Activated CD8-positive, alpha-beta memory T cell treated with anti-CD3 and anti-CD28 coated beads for 36 hours (primary cell): ENCODE measurements around the gene RPS6KA4. TPM values are rescaled to one million over a fixed set of nuclear protein-coding genes. Genes with fewer than 3 reads are reported as not detected.

Experiments
- CTCF ChIA-PET: fragments of 350-600 bp; sonication (Branson Sonifier 250); formaldehyde crosslinking; loops from one replicate; lab custom pipeline; 2021; ENCODE audit warnings: antibody characterized with exemption; lab: Charles Lee
- POLR2A ChIA-PET: fragments of 350-600 bp; sonication (Branson Sonifier 250); formaldehyde crosslinking; loops from one replicate; lab custom pipeline; 2021; ENCODE audit warnings: antibody characterized with exemption; lab: Charles Lee
- total RNA-seq, 2 experiments: library from RNA; stranded (reverse); gene quantifications; one replicate each; pipeline ENCODE4 v1.2.3, GENCODE V29; 2021

The RPS6KA4 gene
- total RNA-seq, 2 experiments from 2014 or later = 35.3 to 37.2 TPM

DNA sequence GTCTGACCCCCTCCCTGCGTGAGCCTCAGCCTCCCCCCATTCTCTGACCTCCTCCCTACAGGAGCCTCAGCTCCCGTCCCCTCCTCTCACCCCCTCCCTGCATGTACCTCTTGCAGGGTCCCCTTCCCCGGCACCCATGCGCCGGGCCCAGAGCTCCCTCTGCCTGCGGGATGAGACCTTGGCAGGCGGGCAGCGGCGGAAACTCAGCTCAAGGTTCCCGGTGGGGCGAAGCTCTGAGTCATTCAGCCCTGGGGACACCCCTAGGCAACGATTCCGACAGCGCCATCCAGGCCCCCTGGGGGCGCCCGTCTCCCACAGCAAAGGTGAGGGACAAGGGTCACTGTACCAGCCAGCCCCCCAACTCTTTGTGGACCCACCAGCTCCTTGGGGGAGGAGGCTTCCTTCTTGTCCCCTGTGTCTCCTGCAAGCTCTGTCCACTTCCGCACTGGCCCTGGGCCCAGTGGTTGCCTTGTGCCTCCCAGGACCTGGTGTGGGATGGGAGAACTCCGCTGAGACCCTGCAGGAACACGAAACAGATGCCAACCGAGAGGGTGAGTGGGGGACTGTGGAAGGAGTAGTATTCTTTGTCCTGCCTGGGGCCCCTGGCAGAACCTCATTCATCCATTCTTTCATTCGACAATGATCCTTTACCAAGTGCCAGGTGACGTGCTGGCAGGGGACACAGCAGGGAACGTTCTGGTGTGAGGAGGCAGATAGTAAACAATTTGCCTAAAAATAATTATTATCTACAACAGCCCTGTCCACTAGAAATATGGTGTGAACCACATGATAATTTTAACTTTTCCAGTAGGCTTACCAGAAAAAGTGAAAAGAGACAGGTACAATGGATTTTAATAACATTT is 3.7 kb upstream of the RPS6KA4 start:
- ChIA-PET CTCF (interaction anchor here (0.7 to 1.3 kb wide), 4 partner anchors 12 to 23 kb away, joined by 3 to 5 read pairs (median 4); partner anchors contain the start of gene CCDC88B), POLR2A (interaction anchor here (1.0 kb wide), 1 partner anchor 37 kb away, joined by 9 read pairs; the partner anchor contains the start of gene PRDX5)

DNA sequence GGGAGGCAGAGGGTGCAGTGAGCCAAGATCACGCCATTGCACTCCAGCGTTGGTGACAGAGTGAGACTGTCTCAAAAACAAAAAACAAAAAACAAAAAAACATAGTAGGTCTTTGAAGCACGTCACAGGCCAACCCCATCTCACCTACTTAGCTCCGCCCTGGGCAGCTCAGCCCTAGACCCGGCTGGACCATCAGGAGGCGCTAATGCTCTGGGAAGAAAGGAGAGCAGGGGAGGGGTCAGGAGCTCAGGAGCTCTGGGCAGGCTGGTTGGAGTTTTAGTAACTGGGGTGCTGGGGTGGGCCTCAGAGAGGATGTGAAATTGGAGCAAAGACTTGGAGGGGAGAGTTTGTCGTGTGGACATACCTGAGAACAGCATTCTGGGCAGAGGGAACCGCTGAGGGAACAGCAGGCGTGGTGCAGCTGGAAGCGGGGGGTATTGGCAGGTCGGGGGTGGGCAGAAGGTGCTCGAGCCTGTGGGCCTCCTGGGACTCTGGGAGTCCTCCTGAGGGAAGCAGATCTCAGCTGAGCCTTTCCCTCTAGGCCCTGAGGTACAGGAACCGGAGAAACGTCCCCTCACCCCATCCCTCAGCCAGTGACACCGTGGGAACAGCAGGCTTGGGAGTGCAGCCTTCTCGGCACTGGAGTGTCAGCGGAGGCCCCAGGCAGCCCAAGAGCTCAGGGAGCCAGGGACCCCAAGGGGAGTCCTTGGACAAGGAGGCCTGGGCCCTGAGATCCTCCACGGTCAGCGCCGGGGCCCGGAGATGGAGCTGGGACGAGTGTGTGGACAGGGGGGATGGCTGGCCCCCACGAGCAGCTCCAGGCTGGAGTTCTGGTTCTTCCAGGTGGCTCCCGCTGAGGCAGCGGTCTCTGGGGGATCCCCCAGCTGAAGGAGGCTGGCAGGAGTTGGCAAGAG is 2.2 kb upstream of the RPS6KA4 start:
- CTCF ChIA-PET = interaction anchor here (0.6 to 2.4 kb wide), 8 partner anchors 8 to 332 kb away, joined by 3 to 10 read pairs (median 4); partner anchors contain the start of genes PRDX5 and TRMT112
- POLR2A ChIA-PET = interaction anchor here (0.5 to 1.4 kb wide), 3 partner anchors 8 to 549 kb away, joined by 3 to 5 read pairs (median 3); no protein-coding TSS in a partner anchor

DNA sequence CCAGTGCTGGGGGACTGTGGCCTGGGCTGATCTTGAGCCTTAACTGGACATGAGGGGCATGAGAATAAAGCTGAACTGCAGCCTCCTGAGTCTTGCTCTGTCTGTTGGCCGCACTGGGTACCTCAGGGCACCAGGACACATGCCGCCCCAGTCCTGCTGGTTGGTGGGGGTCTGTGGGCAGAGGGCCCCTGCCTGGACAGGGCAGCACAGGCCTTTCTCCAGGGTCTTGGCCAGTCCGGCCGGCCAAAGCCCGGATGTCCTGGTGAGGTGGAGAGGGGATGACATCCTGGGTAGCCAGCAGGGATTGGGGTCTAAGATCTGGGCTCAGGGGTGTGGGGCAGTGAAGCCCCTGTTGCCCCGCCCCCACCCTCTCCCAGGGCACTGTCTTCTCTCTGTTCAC is 1.5 kb upstream of the RPS6KA4 start:
- ChIA-PET CTCF (interaction anchor here (0.9 to 2.4 kb wide), 7 partner anchors 9 to 331 kb away, joined by 3 to 10 read pairs (median 4); partner anchors contain the start of genes PRDX5 and TRMT112), POLR2A (interaction anchor here (1.4 kb wide), 1 partner anchor 9 kb away, joined by 3 read pairs; no protein-coding TSS in a partner anchor)

DNA sequence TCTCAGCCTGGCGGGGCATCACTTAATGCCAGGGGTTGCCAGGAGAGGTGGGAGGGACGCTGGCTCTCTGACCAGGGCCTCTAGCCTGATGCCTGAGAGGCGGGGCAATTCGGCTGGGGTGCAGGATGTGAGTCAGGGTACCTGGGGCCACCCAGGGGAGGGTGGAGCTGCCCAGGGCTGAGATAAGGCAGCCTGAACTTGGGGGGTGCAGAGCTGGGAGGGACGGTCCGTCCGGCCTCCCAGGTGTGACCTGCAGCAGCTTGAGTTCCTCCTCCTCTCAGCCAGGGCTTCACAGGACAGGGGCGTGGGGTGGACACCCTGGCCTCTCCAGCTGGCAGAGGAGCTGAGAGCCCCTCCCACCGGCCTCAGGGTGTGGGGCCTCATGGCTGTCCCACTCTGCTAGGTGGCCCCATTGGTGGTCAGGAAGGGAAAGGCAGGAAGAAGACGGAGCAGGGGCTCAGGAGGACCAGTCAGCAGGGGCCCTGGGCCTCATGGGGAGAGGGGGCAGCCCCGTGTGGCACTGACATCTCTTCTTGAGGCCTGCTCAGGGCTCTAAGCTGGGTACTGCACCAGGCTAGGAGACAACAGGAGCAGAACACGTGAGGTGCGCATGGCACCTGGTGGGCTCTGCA is 942 bp upstream of the RPS6KA4 start:
- CTCF ChIA-PET = interaction anchor here (0.9 to 2.4 kb wide), 5 partner anchors 9 to 331 kb away, joined by 3 to 10 read pairs (median 4); partner anchors contain the start of gene STIP1
- POLR2A ChIA-PET = interaction anchor here (1.4 kb wide), 1 partner anchor 10 kb away, joined by 3 read pairs; no protein-coding TSS in a partner anchor

DNA sequence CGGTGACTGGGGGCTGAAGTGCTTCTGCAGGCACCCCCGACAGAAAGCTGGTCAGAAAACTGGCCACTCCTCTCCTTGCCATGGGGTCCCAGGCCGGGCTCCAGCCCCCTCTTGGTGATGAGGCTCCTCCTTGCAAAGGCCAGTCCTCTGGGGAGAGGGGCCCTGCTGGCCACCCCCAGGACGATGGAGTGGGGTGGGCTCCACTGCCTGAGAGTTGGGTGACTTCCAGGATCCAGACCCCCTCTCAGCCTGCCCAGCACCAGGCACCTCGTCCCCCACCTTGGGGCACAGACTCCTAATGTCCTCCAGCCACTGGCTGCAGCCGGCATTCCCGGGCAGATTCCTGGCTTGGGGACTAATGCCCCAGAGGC is 441 bp upstream of the RPS6KA4 start:
- ChIA-PET CTCF (interaction anchor here (0.9 to 2.4 kb wide), 5 partner anchors 10 to 173 kb away, joined by 3 to 10 read pairs (median 4); partner anchors contain the start of gene STIP1), POLR2A (interaction anchor here (1.4 kb wide), 1 partner anchor 10 kb away, joined by 3 read pairs; no protein-coding TSS in a partner anchor)

DNA sequence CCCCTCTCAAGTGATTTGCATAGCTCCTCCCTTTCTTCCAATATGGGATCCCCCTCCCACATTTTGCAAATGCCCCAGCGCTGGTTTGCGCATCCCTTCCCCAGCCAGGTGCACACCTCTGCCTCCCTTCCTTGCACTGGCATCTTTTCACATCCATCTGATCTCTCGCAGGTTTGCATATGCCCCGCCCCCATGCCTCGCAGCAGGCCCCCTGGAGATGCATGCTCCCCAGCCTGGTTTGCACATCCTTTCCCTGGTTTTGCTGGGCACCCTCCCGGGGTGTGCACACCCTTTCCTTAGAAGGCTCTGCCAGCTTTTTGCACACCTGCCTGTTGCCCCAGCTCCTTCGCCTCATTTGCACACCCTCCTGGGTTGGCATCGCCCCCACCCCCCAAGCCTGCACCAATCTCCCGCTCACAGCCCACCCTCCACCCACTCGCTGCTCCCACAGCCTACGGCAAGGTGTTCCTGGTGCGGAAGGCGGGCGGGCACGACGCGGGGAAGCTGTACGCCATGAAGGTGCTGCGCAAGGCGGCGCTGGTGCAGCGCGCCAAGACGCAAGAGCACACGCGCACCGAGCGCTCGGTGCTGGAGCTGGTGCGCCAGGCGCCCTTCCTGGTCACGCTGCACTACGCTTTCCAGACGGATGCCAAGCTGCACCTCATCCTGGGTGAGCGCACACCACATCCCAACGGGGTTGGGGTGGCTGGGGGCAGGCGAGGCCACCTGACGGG is 917 bp downstream of the RPS6KA4 start:
- POLR2A ChIA-PET = interaction anchor here (0.7 to 1.0 kb wide), 3 partner anchors 43 to 175 kb away, joined by 3 to 6 read pairs (median 4); partner anchors contain the start of gene TRMT112
- CTCF ChIA-PET = interaction anchor here (0.6 to 1.8 kb wide), 10 partner anchors 20 to 293 kb away, joined by 3 to 5 read pairs (median 4); partner anchors contain the start of genes CCDC88B, PRDX5 and TRMT112

DNA sequence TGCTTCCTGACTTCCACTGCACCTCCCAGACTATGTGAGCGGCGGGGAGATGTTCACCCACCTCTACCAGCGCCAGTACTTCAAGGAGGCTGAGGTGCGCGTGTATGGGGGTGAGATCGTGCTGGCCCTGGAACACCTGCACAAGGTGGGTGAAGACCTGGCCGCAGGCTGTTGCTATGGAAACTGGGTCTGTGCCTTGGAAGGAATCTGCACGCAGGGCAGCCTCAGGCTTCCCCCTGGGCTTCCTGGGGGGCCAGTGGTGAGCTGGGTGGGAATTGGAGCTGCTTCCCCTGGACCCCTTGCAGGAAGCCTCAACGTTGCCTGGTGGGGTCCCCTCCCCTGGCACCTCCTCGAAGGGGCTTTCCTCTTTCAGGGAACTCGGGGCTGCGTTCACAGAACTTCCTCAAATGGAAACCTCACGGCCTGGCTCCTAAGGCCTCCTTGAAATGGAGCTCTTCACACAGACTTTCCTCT is 1.5 kb downstream of the RPS6KA4 start:
- ChIA-PET CTCF (interaction anchor here (0.6 to 1.8 kb wide), 8 partner anchors 20 to 292 kb away, joined by 3 to 5 read pairs (median 4); partner anchors contain the start of genes CCDC88B, PRDX5 and TRMT112), POLR2A (interaction anchor here (0.6 to 1.0 kb wide), 2 partner anchors 103 to 175 kb away, joined by 3 to 4 read pairs; no protein-coding TSS in a partner anchor)

DNA sequence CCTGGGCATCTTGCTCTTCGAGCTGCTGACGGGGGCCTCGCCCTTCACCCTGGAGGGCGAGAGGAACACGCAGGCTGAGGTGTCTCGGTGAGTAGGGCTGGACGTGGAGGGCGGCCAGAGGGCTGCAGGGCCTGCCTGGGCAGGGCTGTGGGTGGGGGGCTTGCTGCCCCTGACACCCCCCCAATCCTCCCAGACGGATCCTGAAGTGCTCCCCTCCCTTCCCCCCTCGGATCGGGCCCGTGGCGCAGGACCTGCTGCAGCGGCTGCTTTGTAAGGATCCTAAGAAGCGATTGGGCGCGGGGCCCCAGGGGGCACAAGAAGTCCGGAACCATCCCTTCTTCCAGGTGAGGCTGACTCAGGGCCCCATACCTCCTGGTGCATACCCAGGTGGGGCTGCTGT is 2.7 kb downstream of the RPS6KA4 start:
- ChIA-PET POLR2A (no interaction called here), CTCF (no interaction called here)

DNA sequence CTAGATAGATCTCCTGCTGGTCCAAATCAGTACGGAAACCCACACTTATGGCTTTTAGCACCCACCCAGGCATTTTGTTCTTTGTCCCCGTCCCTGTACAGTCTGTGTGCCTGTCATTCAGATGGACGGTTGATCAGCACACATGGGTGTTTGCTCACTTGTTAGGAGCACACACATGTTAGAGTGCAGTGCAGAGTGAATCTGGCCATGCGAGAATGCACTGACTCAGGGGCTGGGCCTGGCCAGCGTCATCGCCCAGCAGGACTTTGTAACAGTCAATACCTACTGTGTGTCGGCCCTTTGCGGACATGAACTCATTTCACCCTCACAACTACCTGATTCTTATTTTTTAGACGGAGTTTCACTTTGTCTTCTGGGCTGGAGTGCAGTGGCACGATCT is 3.4 kb downstream of the RPS6KA4 start:
- CTCF ChIA-PET = no interaction called here
- POLR2A ChIA-PET = no interaction called here

DNA sequence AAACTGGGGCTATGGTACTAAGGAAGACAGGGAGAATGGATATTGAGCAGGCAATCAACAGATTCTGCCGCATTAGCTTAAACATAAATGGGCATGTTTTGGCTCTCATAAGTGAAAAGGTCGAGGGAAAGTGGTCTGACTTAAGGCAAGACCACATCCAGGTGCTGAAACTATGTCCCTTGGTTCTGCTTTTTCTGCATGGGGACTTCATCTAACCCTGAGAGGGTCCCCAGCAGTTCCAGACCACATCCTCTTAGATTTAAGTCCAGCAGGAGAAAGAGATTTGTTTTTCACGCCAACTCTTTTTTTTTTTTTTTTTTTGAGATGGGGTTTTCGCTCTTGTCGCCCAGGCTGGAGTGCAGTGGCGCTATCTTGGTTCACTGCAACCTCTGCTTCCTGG is 5.5 kb downstream of the RPS6KA4 start:
- ChIA-PET POLR2A (interaction anchor here (0.6 kb wide), 1 partner anchor 180 kb away, joined by 5 read pairs; no protein-coding TSS in a partner anchor), CTCF (interaction anchor here (0.7 to 1.5 kb wide), 2 partner anchors 33 to 292 kb away, joined by 3 to 4 read pairs; no protein-coding TSS in a partner anchor)

DNA sequence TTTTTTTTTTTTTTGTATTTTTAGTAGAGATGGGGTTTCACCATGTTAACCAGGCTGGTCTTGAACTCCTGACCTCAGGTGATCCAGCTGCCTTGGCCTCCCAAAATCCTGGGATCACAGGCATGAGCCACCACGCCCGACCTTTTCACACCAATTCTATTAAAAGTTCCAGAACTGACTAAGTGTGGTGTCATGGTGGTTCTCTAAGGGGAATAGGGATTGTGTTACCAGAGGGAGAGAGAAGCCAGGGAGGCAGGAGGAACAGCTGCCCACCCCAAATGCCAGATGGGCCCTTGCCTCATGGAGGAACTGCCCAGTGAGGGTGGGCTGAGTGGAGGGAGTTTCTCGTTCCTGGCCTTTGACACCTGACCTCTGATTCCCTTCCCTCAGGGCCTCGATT is 5.9 kb downstream of the RPS6KA4 start:
- ChIA-PET POLR2A (interaction anchor here (0.6 kb wide), 1 partner anchor 180 kb away, joined by 5 read pairs; no protein-coding TSS in a partner anchor), CTCF (interaction anchor here (0.7 kb wide), 1 partner anchor 292 kb away, joined by 3 read pairs; no protein-coding TSS in a partner anchor)

DNA sequence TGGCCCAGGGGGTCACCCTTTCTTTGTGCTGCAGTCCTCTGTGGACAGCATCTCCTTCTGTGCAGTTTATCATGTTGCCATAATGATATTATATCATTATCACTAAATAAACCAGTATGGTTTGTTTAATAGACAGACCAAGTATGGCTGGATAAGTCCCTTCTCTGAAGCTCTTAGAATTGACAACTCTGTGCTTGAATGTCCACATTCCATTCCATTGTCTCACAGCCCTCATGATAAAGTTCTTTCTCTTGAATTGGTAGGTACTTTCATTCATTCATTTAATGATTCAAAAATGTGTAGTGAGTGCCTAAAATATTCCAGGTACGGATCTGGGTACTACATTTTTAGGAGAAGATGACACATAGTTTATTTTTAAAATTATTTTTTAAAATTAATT is 7.8 kb downstream of the RPS6KA4 start:
- CTCF ChIA-PET = no interaction called here
- POLR2A ChIA-PET = no interaction called here

DNA sequence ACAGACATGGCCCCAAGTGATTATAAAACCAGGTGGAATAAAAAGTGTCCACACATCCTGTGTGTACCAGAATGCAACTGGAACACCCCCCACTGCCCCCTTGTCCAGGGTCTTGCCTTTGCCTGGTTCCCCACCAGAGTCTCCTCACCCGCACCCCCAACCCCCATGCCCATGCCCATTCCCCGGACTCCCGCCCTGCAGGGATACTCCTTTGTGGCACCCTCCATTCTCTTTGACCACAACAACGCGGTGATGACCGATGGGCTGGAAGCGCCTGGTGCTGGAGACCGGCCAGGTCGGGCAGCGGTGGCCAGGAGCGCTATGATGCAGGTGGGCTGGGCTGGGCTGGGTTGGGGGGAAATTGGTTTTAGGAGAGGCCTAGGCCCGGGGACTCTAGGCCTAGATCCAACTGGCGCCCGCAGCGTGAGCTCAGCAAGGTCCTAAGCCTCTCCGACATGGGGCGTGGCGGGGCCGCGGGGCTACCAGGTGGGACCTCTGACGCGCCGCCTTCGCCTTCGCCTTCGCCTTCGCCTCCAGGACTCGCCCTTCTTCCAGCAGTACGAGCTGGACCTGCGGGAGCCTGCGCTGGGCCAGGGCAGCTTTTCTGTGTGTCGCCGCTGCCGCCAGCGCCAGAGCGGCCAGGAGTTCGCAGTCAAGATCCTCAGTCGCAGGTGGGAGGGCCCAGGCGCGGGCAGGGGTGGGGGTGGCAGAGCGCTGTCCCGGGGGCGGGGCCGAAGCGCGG is 9.1 kb downstream of the RPS6KA4 start:
- ChIA-PET POLR2A (no interaction called here), CTCF (no interaction called here)

DNA sequence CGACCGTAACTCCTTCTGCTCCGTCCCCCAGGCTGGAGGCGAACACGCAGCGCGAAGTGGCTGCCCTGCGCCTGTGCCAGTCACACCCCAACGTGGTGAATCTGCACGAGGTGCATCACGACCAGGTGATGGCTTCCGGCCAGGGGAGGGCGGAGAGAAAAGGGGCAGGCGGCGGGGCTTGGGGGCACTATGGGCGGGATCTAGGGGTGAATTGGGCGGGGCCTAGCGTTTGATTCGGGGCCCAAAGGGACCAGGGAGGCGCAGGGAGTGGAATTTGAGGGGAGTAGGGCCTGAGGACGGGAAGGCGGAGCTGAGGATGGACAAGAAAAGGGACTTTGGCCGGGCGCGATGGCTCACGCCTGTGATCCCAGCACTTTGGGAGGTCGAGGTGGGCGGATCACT is 9.7 kb downstream of the RPS6KA4 start:
- ChIA-PET POLR2A (no interaction called here), CTCF (no interaction called here)

DNA sequence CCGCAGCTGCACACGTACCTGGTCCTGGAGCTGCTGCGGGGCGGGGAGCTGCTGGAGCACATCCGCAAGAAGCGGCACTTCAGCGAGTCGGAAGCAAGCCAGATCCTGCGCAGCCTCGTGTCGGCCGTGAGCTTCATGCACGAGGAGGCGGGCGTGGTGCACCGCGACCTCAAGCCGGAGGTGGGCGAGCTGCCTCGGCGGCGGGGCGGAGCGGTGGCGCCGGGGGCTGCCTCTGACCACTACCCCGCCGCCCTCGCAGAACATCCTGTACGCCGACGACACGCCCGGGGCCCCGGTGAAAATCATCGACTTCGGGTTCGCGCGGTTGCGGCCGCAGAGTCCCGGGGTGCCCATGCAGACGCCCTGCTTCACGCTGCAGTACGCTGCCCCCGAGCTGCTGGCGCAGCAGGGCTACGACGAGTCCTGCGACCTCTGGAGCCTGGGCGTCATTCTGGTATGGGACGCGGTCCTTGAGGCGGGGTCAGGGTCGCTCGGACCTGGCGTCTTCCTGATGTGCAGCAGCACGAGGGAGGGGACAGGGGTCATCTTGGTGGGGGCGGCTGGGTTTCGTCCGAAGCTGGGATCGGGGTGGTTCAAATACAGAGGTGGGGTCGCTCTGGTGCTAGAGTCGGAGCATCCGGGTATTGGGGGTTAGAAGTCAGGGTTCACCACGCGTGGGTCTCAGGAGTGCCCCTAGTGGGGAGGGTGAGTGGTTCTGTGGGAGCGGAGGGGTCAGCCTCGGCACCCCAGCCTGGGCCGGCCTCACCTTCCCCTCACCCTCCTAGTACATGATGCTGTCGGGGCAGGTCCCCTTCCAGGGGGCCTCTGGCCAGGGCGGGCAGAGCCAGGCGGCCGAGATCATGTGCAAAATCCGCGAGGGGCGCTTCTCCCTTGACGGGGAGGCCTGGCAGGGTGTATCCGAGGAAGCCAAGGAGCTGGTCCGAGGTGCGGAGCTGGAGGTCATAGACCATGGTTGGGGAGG is 10.8 kb downstream of the RPS6KA4 start:
- POLR2A ChIA-PET = no interaction called here
- CTCF ChIA-PET = no interaction called here
